Measurements from ENCODE around the gene GRIN2A.

The GRIN2A gene

GRCh38 chr16:10130538-10130937, 51.7 kb downstream of the GRIN2A start:
- DNase-seq (ENCODE audit: low read depth), result no peak

DNA sequence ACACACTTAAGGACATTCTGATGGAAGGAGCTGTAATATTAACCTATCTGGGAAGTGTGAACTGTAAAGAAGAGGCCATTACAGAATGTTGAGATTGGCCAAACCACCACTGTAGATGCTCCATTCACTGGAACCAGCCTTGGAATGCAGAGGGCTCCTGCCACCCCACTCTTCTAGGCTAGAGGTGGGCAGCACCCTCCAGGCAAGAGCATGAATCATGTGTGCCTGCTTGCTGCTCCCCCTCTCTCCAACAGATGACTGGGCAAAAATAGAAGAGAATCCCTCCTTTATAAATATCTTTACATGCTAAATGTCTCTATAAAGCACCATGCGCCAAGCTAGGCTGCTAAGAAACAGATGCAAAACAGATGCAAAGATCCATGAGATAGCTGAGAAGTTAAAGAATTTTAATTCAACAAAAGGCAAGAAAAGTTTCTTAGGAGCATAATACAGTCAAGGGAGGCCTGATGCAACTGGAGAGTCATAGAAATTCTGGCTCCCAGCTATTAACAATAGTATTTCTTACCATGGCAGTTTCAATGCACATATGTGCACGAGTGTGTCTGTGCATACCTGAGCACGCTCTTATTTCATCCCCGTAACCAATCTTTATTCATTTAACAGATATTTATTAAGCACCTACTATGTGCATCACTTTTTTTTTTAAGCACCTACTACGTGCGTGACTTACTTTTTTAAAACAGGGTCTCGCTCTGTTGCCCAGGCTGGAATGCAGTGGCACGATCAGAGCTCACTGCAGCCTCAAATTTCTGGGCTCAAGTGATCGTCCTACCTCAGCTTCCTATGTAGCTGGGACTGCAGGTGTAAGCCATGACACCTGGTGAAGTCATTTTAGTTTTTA, 53.6 kb downstream of the GRIN2A start:
- no peak for DNase-seq (ENCODE audit: low read depth)

- DNase-seq (ENCODE audit: low read depth), result no peak
Observed at GRCh38 chr16:10126686-10127085, 55.5 kb downstream of the GRIN2A start.

- no peak for DNase-seq (ENCODE audit: low read depth)
Observed at GRCh38 chr16:10123141-10123540, 59.1 kb downstream of the GRIN2A start.

- DNase-seq (ENCODE audit: low read depth), result no peak
Observed at GRCh38 chr16:10122546-10122945, 59.7 kb downstream of the GRIN2A start.

- DNase-seq (ENCODE audit: low read depth), result no peak
Observed at GRCh38 chr16:10121897-10122425, 60.3 kb downstream of the GRIN2A start.

DNA sequence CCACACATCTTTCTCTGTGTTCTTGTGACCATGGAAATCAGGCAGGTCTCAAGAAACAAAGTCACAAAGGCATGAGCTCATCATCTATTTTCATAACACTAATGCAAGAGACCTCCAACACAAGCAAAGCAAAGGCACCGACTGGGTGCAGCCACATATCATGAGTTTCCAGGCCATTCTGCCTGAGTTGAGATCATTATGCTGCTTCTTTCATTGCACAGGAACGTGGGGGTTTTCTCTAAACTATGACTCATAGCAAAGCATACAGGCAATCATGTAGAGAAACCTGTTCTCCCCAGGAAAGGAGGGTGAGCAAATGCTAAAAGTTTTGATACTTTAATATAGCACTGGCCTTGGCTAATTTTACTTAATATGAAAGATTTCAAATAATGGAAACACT, 60.7 kb downstream of the GRIN2A start:
- DNase-seq (ENCODE audit: low read depth), result no peak

DNA sequence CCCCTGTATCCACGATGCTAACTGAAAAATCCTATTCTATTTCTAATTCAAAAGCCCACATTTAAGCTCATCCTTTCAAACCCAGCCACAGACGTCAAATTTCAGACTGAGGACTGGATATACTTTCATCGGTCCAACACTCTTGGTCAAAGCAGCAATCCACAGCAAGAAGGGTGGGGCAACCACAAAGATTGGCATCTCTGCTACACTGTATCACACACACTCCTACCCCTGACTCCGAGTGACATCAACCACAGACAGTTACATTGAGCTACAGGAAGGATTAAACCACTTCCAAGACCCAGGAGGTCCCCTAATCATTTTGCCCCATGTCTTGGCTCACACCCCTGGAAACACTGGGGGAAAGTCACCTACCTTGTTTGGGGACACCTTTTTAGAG, 61.3 kb downstream of the GRIN2A start:
- no peak for DNase-seq (ENCODE audit: low read depth)

GRCh38 chr16:10114409-10114808, 67.8 kb downstream of the GRIN2A start:
- DNase-seq (ENCODE audit: low read depth), result no peak

DNA sequence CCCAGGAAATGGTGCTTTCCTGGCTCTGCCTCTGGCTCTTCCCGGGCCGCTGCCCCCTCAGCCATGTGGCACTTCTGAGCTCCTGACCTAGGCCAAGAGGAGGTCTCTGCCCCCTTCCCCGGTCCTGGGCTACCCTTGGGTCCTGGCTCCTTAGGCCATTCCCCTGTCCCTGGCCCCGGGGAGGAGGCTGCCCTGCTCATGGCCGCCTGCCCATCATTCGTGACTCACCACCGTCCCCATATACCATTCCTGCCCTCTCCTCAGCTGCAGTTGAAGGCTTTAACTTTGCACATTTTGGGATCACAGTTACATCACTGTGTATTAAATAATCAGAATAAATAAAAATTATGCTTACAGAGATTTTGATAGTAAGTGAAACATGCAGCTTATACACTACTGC, 69.0 kb downstream of the GRIN2A start:
- DNase-seq (ENCODE audit: low read depth), result no peak

DNA sequence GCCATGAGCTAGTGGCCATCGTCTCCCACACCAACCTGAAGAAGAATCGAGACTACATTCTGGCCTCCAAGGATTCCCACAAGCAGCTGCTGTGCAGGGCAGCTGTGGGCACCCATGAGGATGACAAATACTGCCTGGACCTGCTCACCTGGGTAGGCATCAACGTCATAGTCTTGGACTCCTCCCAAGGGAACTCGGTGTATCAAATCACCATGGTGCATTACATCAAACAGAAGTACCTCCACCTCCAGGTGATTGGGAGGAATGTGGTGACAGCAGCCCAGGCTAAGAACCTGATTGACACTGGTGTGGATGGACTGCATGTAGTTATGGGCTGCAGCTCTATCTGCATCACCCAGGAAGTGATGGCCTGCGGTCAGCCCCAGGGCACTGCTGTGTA, 70.2 kb downstream of the GRIN2A start:
- DNase-seq (ENCODE audit: low read depth), result no peak

GRCh38 chr16:10111156-10111761, 71.0 kb downstream of the GRIN2A start:
- DNase-seq (ENCODE audit: low read depth), result no peak

DNA sequence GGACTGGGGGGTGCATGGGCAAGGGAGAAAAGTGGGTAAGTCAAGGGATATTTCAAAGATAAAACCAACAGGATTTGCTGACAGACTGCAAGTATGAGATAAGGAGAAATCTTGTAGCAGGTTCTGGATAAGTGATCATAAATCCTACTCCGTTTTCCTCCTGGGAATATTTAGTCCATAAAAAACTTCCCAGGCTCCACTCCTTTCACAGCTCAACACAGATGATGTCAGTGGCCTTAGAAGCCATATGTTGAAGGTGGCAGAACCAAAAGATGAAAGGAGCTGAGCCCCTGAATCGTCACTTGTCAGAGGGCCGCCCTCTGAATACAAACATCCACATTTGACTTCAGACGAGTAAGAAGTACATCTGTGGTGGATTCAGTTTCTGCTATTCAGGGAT, 71.7 kb downstream of the GRIN2A start:
- no peak for DNase-seq (ENCODE audit: low read depth)

- DNase-seq (ENCODE audit: low read depth), result no peak
Observed at GRCh38 chr16:10107081-10107480, 75.1 kb downstream of the GRIN2A start.

DNA sequence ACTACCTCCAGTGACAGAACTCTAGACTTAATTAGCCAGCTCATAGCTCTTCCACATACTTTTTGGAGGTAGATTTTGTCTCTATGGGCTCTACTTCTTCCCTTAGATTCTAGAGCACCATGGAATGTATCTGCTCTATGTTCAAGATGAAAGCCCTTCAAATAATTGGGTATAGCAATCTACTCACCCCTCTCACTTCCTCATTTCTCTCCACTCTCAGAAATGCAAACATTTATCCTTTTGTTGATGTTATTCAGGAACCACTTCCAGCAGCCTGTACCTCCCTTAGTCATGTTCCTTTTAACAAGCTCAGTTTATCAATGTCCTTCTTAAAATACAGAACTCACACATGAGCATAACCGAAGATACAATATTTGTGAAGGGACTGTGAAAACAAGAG, 78.5 kb downstream of the GRIN2A start:
- DNase-seq (ENCODE audit: low read depth), result no peak

- DNase-seq (ENCODE audit: low read depth), result no peak
Observed at GRCh38 chr16:10103118-10103517, 79.1 kb downstream of the GRIN2A start.

GRCh38 chr16:10100829-10101228, 81.4 kb downstream of the GRIN2A start:
- DNase-seq (ENCODE audit: low read depth), result no peak

- no peak for DNase-seq (ENCODE audit: low read depth)
Observed at GRCh38 chr16:10098991-10099390, 83.2 kb downstream of the GRIN2A start.

GRCh38 chr16:10097271-10097670, 85.0 kb downstream of the GRIN2A start:
- no peak for DNase-seq (ENCODE audit: low read depth)

- no peak for DNase-seq (ENCODE audit: low read depth)
Observed at GRCh38 chr16:10093576-10093975, 88.7 kb downstream of the GRIN2A start.

DNA sequence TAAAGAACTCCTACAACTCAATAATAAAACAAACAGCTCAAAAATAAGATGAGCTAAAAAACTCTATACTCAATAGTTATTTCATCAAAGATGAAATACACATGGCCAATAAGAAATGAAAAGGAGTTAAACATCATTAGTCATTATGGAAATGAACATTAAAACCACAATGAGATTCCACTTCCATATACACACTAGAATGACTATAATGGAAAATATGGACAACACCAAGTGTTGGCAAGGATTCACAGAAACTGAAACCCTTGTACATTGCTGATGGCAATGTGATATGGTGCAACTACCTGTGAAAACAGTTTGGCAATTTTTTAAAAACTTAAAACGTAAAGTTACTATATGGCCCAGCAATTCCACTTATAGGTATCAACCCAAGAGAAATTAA, 91.4 kb downstream of the GRIN2A start:
- no peak for DNase-seq (ENCODE audit: low read depth)

- no peak for DNase-seq (ENCODE audit: low read depth)
Observed at GRCh38 chr16:10088380-10088793, 93.8 kb downstream of the GRIN2A start.

DNA sequence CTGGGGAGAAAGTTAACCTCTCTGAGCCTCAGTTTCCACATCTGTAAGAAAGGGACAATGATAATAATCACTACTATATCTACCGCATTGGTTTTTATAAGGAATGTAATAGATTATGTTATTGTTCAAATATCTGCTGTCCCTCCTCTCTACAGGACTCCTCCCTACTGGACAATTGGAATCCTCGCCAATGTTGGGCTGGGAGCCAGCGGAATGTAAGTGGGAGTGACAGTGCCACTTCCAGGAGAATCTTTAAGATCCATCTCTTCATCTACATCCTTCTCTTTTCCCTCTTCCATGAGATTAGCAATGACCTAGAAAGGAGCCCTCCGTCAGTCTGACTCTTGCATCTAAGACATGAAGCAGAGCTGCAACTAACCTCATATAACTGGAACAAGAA, 95.1 kb downstream of the GRIN2A start:
- DNase-seq (ENCODE audit: low read depth), result no peak

DNA sequence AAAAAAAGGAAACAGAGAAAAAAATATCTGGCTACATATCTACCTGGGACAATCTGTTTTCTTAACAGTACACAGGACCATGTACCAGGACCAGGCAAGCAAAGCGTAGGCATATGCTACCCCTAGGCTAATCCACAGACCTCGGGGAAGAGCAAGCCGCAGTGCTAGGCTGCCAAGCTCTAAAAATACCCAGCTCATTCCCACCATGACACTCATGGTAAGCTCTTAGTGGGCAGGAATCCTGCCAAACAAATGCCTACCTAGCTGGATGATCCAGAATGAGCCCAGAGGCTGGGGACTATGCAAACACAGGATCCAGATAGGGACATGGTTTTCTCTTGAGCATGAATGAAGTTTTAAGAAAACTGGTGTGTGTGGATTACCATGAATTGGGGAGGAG, 95.6 kb downstream of the GRIN2A start:
- no peak for DNase-seq (ENCODE audit: low read depth)
